SK-N-MC (cell line): ENCODE data around the gene TOR1AIP1.

Experiments
- EZH2 ChIP-seq: fragments of 200-600 bp; sonication (generic); IDR thresholded peaks from one replicate; pipeline ENCODE4 v1.6.1; 2017; ENCODE audit warnings: antibody characterized with exemption
- FOXP2 ChIP-seq: optimal IDR thresholded peaks from 2 replicates; pipeline ENCODE3; 2011; ENCODE audit warnings: mild to moderate bottlenecking, moderate library complexity; ENCODE audit not compliant: insufficient read depth; ENCODE audit errors: extremely low read length, control extremely low read depth
- POLR2AphosphoS5 ChIP-seq: IDR thresholded peaks from 2 replicates; pipeline ENCODE4 v1.6.1; 2012; ENCODE audit warnings: mild to moderate bottlenecking, low read depth, low read length, borderline replicate concordance

DNA sequence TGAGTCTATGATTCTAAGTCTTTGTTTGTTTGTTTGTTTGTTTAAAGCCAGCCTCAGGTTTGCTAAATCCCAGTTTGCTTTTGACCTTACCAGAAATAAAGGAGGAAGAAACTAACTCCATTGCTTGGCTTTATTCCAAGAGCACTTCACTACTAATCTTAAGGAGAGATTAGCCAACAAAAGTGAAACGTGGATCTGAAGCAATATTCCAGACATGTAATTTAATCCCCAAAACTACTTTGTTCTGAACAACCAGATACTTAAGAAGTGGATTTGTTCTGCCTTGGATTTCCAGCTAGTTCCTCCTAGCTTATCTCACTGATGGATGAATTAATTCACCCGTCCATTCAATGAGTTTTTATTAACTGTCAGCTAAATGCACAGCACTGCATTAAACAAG is 56.7 kb downstream of the TOR1AIP1 start:
- TF ChIP-seq EZH2 = no peak
- TF ChIP-seq POLR2AphosphoS5 = no peak
- no peak for TF ChIP-seq FOXP2
